ENCODE results near the gene CSPG4.

The CSPG4 gene

GRCh38 chr15:75669191-75669878 is 43.3 kb downstream of the CSPG4 start:
- no peak for DNase-seq

- DNase-seq = no peak
These were observed 45.7 kb downstream of the CSPG4 start for GRCh38 chr15:75666823-75667501.

- no peak for DNase-seq
These were observed 48.7 kb downstream of the CSPG4 start for GRCh38 chr15:75663931-75664421.

GRCh38 chr15:75662823-75663519 is 49.7 kb downstream of the CSPG4 start:
- DNase-seq = no peak

GRCh38 chr15:75661756-75662140 is 50.9 kb downstream of the CSPG4 start:
- no peak for DNase-seq

GRCh38 chr15:75661100-75661755 is 51.4 kb downstream of the CSPG4 start:
- no peak for DNase-seq

GRCh38 chr15:75659928-75660645 is 52.6 kb downstream of the CSPG4 start:
- DNase-seq = no peak

GRCh38 chr15:75659141-75659771 is 53.4 kb downstream of the CSPG4 start:
- DNase-seq = no peak

- DNase-seq = no peak
These were observed 55.8 kb downstream of the CSPG4 start for GRCh38 chr15:75656813-75657212.

- DNase-seq = no peak
These were observed 56.3 kb downstream of the CSPG4 start for GRCh38 chr15:75656331-75656730.

GRCh38 chr15:75655931-75656330 is 56.7 kb downstream of the CSPG4 start:
- no peak for DNase-seq

GRCh38 chr15:75654201-75654907 is 58.3 kb downstream of the CSPG4 start:
- no peak for DNase-seq

- DNase-seq = no peak
These were observed 59.2 kb downstream of the CSPG4 start for GRCh38 chr15:75653347-75653913.

GRCh38 chr15:75651810-75652543 is 60.7 kb downstream of the CSPG4 start:
- DNase-seq = no peak

GRCh38 chr15:75650908-75651809 is 61.5 kb downstream of the CSPG4 start:
- no peak for DNase-seq

GRCh38 chr15:75649848-75650247 is 62.8 kb downstream of the CSPG4 start:
- DNase-seq = no peak

- DNase-seq = no peak
These were observed 63.4 kb downstream of the CSPG4 start for GRCh38 chr15:75649045-75649761.

GRCh38 chr15:75648156-75649000 is 64.3 kb downstream of the CSPG4 start:
- no peak for DNase-seq

Measured in stimulated activated CD4-positive, alpha-beta T cell treated with anti-CD3 and anti-CD28 coated beads, Interleukin-2, amount 100 ng/mL, for 24 hours (primary cell).